Glutamatergic neuron (in vitro differentiated cells): ENCODE measurements around the gene NELFE. TPM values are rescaled to one million over a fixed set of nuclear protein-coding genes. Genes with fewer than 3 reads are reported as not detected.
"Not testable (repeated sequence)": the region's sequence is repeated elsewhere in the genome, so short reads cannot be mapped to it uniquely, and the experiment has no call there.

Experiments used
- DNase-seq: peaks from one replicate; pipeline ENCODE4 v3.0.0; 2022
- H3K27ac Mint-ChIP-seq: one replicate; pipeline ENCODE4 v1.8.0; 2020; ENCODE audit warnings: mild to moderate bottlenecking, mixed read lengths, inconsistent platforms; ENCODE audit not compliant: unreplicated experiment
- H3K27me3 Mint-ChIP-seq: one replicate; pipeline ENCODE4 v1.8.0; 2020; ENCODE audit warnings: mild to moderate bottlenecking, moderate library complexity, mixed read lengths, inconsistent platforms; ENCODE audit not compliant: unreplicated experiment
- H3K36me3 Mint-ChIP-seq: one replicate; pipeline ENCODE4 v1.8.0; 2020; ENCODE audit warnings: mild to moderate bottlenecking, mixed read lengths, inconsistent platforms; ENCODE audit not compliant: unreplicated experiment
- H3K4me1 Mint-ChIP-seq: one replicate; pipeline ENCODE4 v1.8.0; 2020; ENCODE audit warnings: mild to moderate bottlenecking, low read depth, mixed read lengths, inconsistent platforms; ENCODE audit not compliant: unreplicated experiment
- H3K4me3 Mint-ChIP-seq: one replicate; pipeline ENCODE4 v1.8.0; 2020; ENCODE audit warnings: mild to moderate bottlenecking, mixed read lengths, inconsistent platforms; ENCODE audit not compliant: unreplicated experiment
- H3K9me3 Mint-ChIP-seq: one replicate; pipeline ENCODE4 v1.8.0; 2020; ENCODE audit warnings: mild to moderate bottlenecking, moderate library complexity, mixed read lengths, inconsistent platforms; ENCODE audit not compliant: unreplicated experiment
- CTCF ChIP-seq: fragments of 200-600 bp; sonication (generic); IDR thresholded peaks from one replicate; pipeline ENCODE4 v1.5.0; 2021; ENCODE audit not compliant: partially characterized antibody, unreplicated experiment
- total RNA-seq: library from RNA; stranded (reverse); fragmentation: NEBNext Ultra II Directional; extraction: Animal tissue kit (Norgen Biotek cat#: 25700); gene quantifications from one replicate; pipeline ENCODE4 v1.2.1, GENCODE V29; 2021; ENCODE audit not compliant: unreplicated experiment

Gene NELFE
- total RNA-seq, 1 donor from 2014 or later = 52.7 TPM

- H3K36me3 Mint-ChIP-seq, H3K4me3 Mint-ChIP-seq, H3K27me3 Mint-ChIP-seq, H3K27ac Mint-ChIP-seq, H3K9me3 Mint-ChIP-seq, H3K4me1 Mint-ChIP-seq, DNase-seq: not testable (repeated sequence)
These were observed 35.6 kb upstream of the NELFE start for GRCh38 chr6:31994421-31994820.

GRCh38 chr6:31989363-31989762 is 30.6 kb upstream of the NELFE start:
- DNase-seq, H3K27me3 Mint-ChIP-seq: not testable (repeated sequence)

GRCh38 chr6:31981744-31982143 is 23.0 kb upstream of the NELFE start, which contains the start of gene C4A:
Gene C4A, plus strand, starts transcription at chr6:31982057. Its CDS starts 51 bp downstream, at chr6:31982108.
- not testable (repeated sequence) for H3K4me1 Mint-ChIP-seq, H3K9me3 Mint-ChIP-seq, H3K27ac Mint-ChIP-seq, H3K27me3 Mint-ChIP-seq, H3K36me3 Mint-ChIP-seq, DNase-seq, H3K4me3 Mint-ChIP-seq

More at GRCh38 chr6:31989363-31989762, 30.6 kb upstream of the NELFE start:
- H3K9me3 Mint-ChIP-seq, H3K4me1 Mint-ChIP-seq, H3K27ac Mint-ChIP-seq, H3K4me3 Mint-ChIP-seq, H3K36me3 Mint-ChIP-seq: not testable (repeated sequence)

- H3K4me1 Mint-ChIP-seq, H3K36me3 Mint-ChIP-seq, H3K27me3 Mint-ChIP-seq, H3K4me3 Mint-ChIP-seq, DNase-seq, H3K9me3 Mint-ChIP-seq, H3K27ac Mint-ChIP-seq: not testable (repeated sequence)
These were observed 22.2 kb upstream of the NELFE start for GRCh38 chr6:31980998-31981397.

GRCh38 chr6:31980195-31980876 is 21.6 kb upstream of the NELFE start:
- not testable (repeated sequence) for H3K4me1 Mint-ChIP-seq, H3K27me3 Mint-ChIP-seq

GRCh38 chr6:31979238-31979898 is 20.6 kb upstream of the NELFE start:
- Mint-ChIP-seq H3K4me3 (no peak overlapping the region), H3K36me3 (no peaks in the 10 kb centered on the region), H3K9me3 (peaks cover 3% of the 10 kb centered on the region), H3K4me1 (no peaks in the 10 kb centered on the region), H3K27ac (no peak overlapping the region), H3K27me3 (no peaks in the 10 kb centered on the region)
- DNase-seq = no peak
- no peak for TF ChIP-seq CTCF

More at GRCh38 chr6:31980195-31980876, 21.6 kb upstream of the NELFE start:
- H3K4me3 Mint-ChIP-seq, H3K27ac Mint-ChIP-seq, H3K36me3 Mint-ChIP-seq, DNase-seq, H3K9me3 Mint-ChIP-seq: not testable (repeated sequence)

- no peaks in the 10 kb centered on the region for H3K4me1 Mint-ChIP-seq
- DNase-seq = no peak
- H3K9me3 Mint-ChIP-seq = peaks cover 7% of the 10 kb centered on the region
- TF ChIP-seq CTCF = no peak
- H3K4me3 Mint-ChIP-seq = no peak overlapping the region
- H3K27ac Mint-ChIP-seq = no peak overlapping the region
- no peaks in the 10 kb centered on the region for H3K27me3 Mint-ChIP-seq
- H3K36me3 Mint-ChIP-seq = no peaks in the 10 kb centered on the region
These were observed 20.1 kb upstream of the NELFE start for GRCh38 chr6:31978831-31979230.
